HCT116 (cell line): ENCODE data around the gene FKBP1A. TPM values are rescaled to one million over a fixed set of nuclear protein-coding genes. Genes with fewer than 3 reads are reported as not detected.

Experiments used
- ATAC-seq: fragments of 200-7000 bp; cut with Tn5 transposase; 2 replicates; pipeline ENCODE4 v1.9.1; 2020; ENCODE audit warnings: mild to moderate bottlenecking, moderate library complexity
- BruUV-seq: library from RNA; stranded (reverse); fragments of 400-500 nt; replicated peaks from 2 replicates; lab custom pipeline; 2021; lab: Mats Ljungman, UMichigan
- CTCF ChIA-PET: fragments of 300-600 bp; sonication (Branson Sonifier 250); formaldehyde crosslinking; loops from one replicate; lab custom pipeline; 2021; ENCODE audit warnings: antibody characterized with exemption; lab: Charles Lee
- POLR2A ChIA-PET: fragments of 300-600, 350-600 bp; sonication (Branson Sonifier 250); formaldehyde crosslinking; loops from one replicate; lab custom pipeline; 2021; ENCODE audit warnings: antibody characterized with exemption; lab: Charles Lee
- RAD21 ChIA-PET, 2 experiments: fragments of 300-600 bp; sonication (Branson Sonifier 250); formaldehyde crosslinking; loops; one replicate each; lab custom pipeline; 2023; ENCODE audit warnings: low total read pairs in 2 of 2; ENCODE audit not compliant: uncharacterized antibody in 2 of 2, unreplicated experiment in 2 of 2, low non-redundant PET in 1 of 2; lab: Charles Lee
- DNase-seq: peaks from one replicate; pipeline ENCODE4 v3.0.0-alpha.2; 2010; ENCODE audit warnings: low read depth, low spot score
- H2AFZ ChIP-seq: fragments of 200-600 bp; shearing (Covaris generic), sonication (generic); 2 replicates; pipeline ENCODE4 v1.6.1; 2017; ENCODE audit warnings: low read depth, mixed run types, mixed read lengths, antibody characterized with exemption, low read length; ENCODE audit not compliant: poor library complexity, severe bottlenecking
- H3K27ac ChIP-seq: 2 replicates; pipeline ENCODE4 v1.5.1; 2012; ENCODE audit warnings: low read depth, low read length
- H3K27me3 ChIP-seq: fragments of 200-600 bp; sonication (generic); 2 replicates; pipeline ENCODE4 v1.6.1; 2016; ENCODE audit warnings: mixed run types, low read length, mixed read lengths; ENCODE audit not compliant: insufficient read depth
- H3K36me3 ChIP-seq, 2 experiments: fragments of 200-500 bp in 1 of 2; fragments of 200-600 bp in 1 of 2; sonication (Bioruptor generic) in 1 of 2; sonication (generic) in 1 of 2; 2 replicates each; pipeline versions ENCODE4 v1.5.1 to v1.6.1; 2014 to 2016; ENCODE audit warnings: low read length in 2 of 2, inconsistent platforms in 1 of 2, mixed read lengths in 1 of 2, mixed run types in 1 of 2; ENCODE audit not compliant: insufficient read depth in 2 of 2, control insufficient read depth in 1 of 2
- H3K4me1 ChIP-seq, 2 experiments: fragments of 200-600 bp in 1 of 2; sonication (generic) in 1 of 2; 2 replicates each; pipeline versions ENCODE4 v1.5.1 to v1.6.1; 2012 to 2017; ENCODE audit warnings: low read length in 2 of 2, inconsistent platforms in 1 of 2, mild to moderate bottlenecking in 1 of 2, mixed read lengths in 1 of 2, mixed run types in 1 of 2, moderate library complexity in 1 of 2; ENCODE audit not compliant: insufficient read depth in 2 of 2, control insufficient read depth in 1 of 2
- H3K4me2 ChIP-seq: fragments of 200-600 bp; sonication (generic); 2 replicates; pipeline ENCODE4 v1.6.1; 2017; ENCODE audit warnings: mixed run types, low read length, mixed read lengths
- H3K4me3 ChIP-seq, 2 experiments: fragments of 200-600 bp in 1 of 2; sonication (generic) in 1 of 2; replicated peaks in 1 of 2; 2 replicates each; pipeline ENCODE4 v1.5.1; 2011 to 2016; ENCODE audit warnings: low read length in 2 of 2, control low read depth in 1 of 2, low read depth in 1 of 2, mild to moderate bottlenecking in 1 of 2, mixed read lengths in 1 of 2, mixed run types in 1 of 2
- H3K79me2 ChIP-seq: fragments of 200-600 bp; sonication (generic); 2 replicates; pipeline ENCODE4 v1.6.1; 2017; ENCODE audit warnings: mild to moderate bottlenecking, mixed run types, low read length, moderate library complexity, mixed read lengths; ENCODE audit not compliant: insufficient read depth
- H3K9ac ChIP-seq: fragments of 200-600 bp; sonication (generic); 2 replicates; pipeline ENCODE4 v1.6.1; 2016; ENCODE audit warnings: low read length, mixed read lengths
- H3K9me2 ChIP-seq: fragments of 200-600 bp; sonication (generic), shearing (Covaris generic); 2 replicates; pipeline ENCODE4 v1.6.1; 2017; ENCODE audit warnings: mixed run types, mild to moderate bottlenecking, moderate library complexity; ENCODE audit not compliant: insufficient read depth
- H3K9me3 ChIP-seq, 2 experiments: fragments of 200-500 bp in 1 of 2; fragments of 200-600 bp in 1 of 2; sonication (Bioruptor generic) in 1 of 2; sonication (generic) in 1 of 2; 2 replicates each; pipeline ENCODE4 v1.6.1; 2014 to 2017; ENCODE audit warnings: low read length in 2 of 2, mixed read lengths in 2 of 2, inconsistent platforms in 1 of 2, low read depth in 1 of 2, mild to moderate bottlenecking in 1 of 2, mixed run types in 1 of 2, moderate library complexity in 1 of 2; ENCODE audit not compliant: control insufficient read depth in 1 of 2, insufficient read depth in 1 of 2
- H4K20me1 ChIP-seq: fragments of 200-600 bp; sonication (generic), shearing (Covaris generic); 2 replicates; pipeline ENCODE4 v1.6.1; 2017; ENCODE audit warnings: mixed run types, mild to moderate bottlenecking, moderate library complexity; ENCODE audit not compliant: insufficient read depth
- ATF3 ChIP-seq: IDR thresholded peaks from 2 replicates; pipeline ENCODE4 v1.6.1; 2012
- CBX3 ChIP-seq: IDR thresholded peaks from 2 replicates; pipeline ENCODE4 v1.6.1; 2012; ENCODE audit warnings: low read depth
- CTCF ChIP-seq, 3 experiments: fragments of 200-600 bp in 1 of 3; sonication (generic) in 1 of 3; IDR thresholded peaks in 2 of 3; conservative IDR thresholded peaks in 1 of 3; 2 replicates each; pipeline ENCODE4 v1.5.1; 2012 to 2017; ENCODE audit warnings: low read depth in 2 of 3, low read length in 2 of 3, antibody characterized with exemption in 1 of 3, borderline replicate concordance in 1 of 3, control low read depth in 1 of 3, mild to moderate bottlenecking in 1 of 3, mixed read lengths in 1 of 3, mixed run types in 1 of 3, moderate library complexity in 1 of 3; ENCODE audit not compliant: insufficient read depth in 1 of 3
- EGR1 ChIP-seq: IDR thresholded peaks from 2 replicates; pipeline ENCODE4 v1.6.1; 2012; ENCODE audit warnings: low read depth
- ELF1 ChIP-seq: IDR thresholded peaks from 2 replicates; pipeline ENCODE4 v1.6.1; 2012; ENCODE audit warnings: low read depth, borderline replicate concordance
- EZH2 ChIP-seq: fragments of 200-600 bp; sonication (generic); IDR thresholded peaks from 2 replicates; pipeline ENCODE4 v1.6.1; 2017; ENCODE audit warnings: antibody characterized with exemption, mixed run types
- EZH2phosphoT487 ChIP-seq: fragments of 200-600 bp; IDR thresholded peaks from 2 replicates; pipeline ENCODE4 v1.6.1; 2018; ENCODE audit warnings: antibody characterized with exemption, borderline replicate concordance
- FOSL1 ChIP-seq: IDR thresholded peaks from 2 replicates; pipeline ENCODE4 v1.6.1; 2012; ENCODE audit warnings: low read depth
- JUND ChIP-seq: IDR thresholded peaks from 2 replicates; pipeline ENCODE4 v1.6.1; 2012
- MAX ChIP-seq: IDR thresholded peaks from 2 replicates; pipeline ENCODE4 v1.6.1; 2012
- POLR2A ChIP-seq: IDR thresholded peaks from 2 replicates; pipeline ENCODE4 v1.7.0; 2011; ENCODE audit warnings: borderline replicate concordance; ENCODE audit not compliant: insufficient read depth, insufficient read length; ENCODE audit errors: extremely low read depth
- POLR2AphosphoS5 ChIP-seq: IDR thresholded peaks from 2 replicates; pipeline ENCODE4 v1.6.1; 2011; ENCODE audit warnings: mild to moderate bottlenecking, low read depth, low read length, moderate library complexity
- RAD21 ChIP-seq: IDR thresholded peaks from 2 replicates; pipeline ENCODE4 v1.6.1; 2012; ENCODE audit warnings: low read depth, mild to moderate bottlenecking
- SP1 ChIP-seq: IDR thresholded peaks from 2 replicates; pipeline ENCODE4 v1.6.1; 2012; ENCODE audit warnings: low read depth
- YY1 ChIP-seq: IDR thresholded peaks from 2 replicates; pipeline ENCODE4 v1.6.1; 2011; ENCODE audit warnings: low read length, low read depth, moderate library complexity, mild to moderate bottlenecking; ENCODE audit not compliant: insufficient replicate concordance; ENCODE audit errors: extremely low read depth
- ZFX ChIP-seq: fragments of 450-650 bp; IDR thresholded peaks from 2 replicates; pipeline ENCODE4 v1.6.1; 2017
- ZNF274 ChIP-seq: fragments of 200-500 bp; sonication (Bioruptor generic); IDR thresholded peaks from 2 replicates; pipeline ENCODE4 v1.6.1; 2014; ENCODE audit warnings: mild to moderate bottlenecking, low read depth, low read length, inconsistent platforms
- intact Hi-C: fragments of 100-400 bp; cut with micrococcal nuclease; formaldehyde crosslinking; loops from 2 replicates; pipeline ENCODE4 v1.10.0; 2022
- total RNA-seq: library from RNA; stranded (reverse); gene quantifications from one replicate; pipeline ENCODE4 v1.2.1, GENCODE V29; 2021; ENCODE audit not compliant: unreplicated experiment

The FKBP1A gene
- total RNA-seq, 1 experiment from 2014 or later: 259 TPM

- Histone ChIP-seq H3K4me3 (no peak overlapping the region), H3K9me2 (no peaks in the 10 kb centered on the region), H3K27me3 (no peaks in the 10 kb centered on the region), H2AFZ (no peak overlapping the region), H3K27ac (no peak overlapping the region), H3K79me2 (no peaks in the 10 kb centered on the region), H3K4me2 (no peak overlapping the region), H3K9ac (no peak overlapping the region), H3K9me3 (peaks cover 0 to 8% of the 10 kb centered on the region in 2 experiments; a peak in 1 of 4 replicates), H3K4me1 (peaks cover 5 to 21% of the 10 kb centered on the region in 2 experiments), H3K36me3 (no peaks in the 10 kb centered on the region), H4K20me1 (no peaks in the 10 kb centered on the region)
- DNase-seq (no peak), ATAC-seq (no peak)
- ChIA-PET RAD21 (no interaction called here), CTCF (no interaction called here)
- intact Hi-C loops: no loop called here
- no TSS peak for BruUV-seq
- TF ChIP-seq ZNF274 (no peak), ATF3 (no peak), MAX (no peak), CTCF (IDR thresholded peaks at IDR 0.05 in 2 of 3, conservative IDR thresholded peaks at IDR 0.05 in 1 of 3; ENCODE audit: borderline replicate concordance in 1 of 3, insufficient read depth in 1 of 3, low read depth in 2 of 3, low read length in 2 of 3) (no peak), EGR1 (no peak)
- TF ChIP-seq, all 23 proteins: peak for 0
- POLR2A ChIA-PET: interaction anchor here (1.2 kb wide), 1 partner anchor 30 kb away, joined by 3 read pairs; the partner anchor contains the start of gene FKBP1A
Observed at GRCh38 chr20:1422753-1423152, 29.9 kb upstream of the FKBP1A start.

GRCh38 chr20:1420066-1420465 is 27.2 kb upstream of the FKBP1A start:
- Histone ChIP-seq H3K4me2 (no peak overlapping the region), H3K36me3 (no peaks in the 10 kb centered on the region), H3K4me1 (peaks cover 30 to 44% of the 10 kb centered on the region in 2 experiments), H2AFZ (no peak overlapping the region), H3K4me3 (no peak overlapping the region), H3K9me3 (peaks cover 0 to 8% of the 10 kb centered on the region in 2 experiments; a peak in 1 of 4 replicates), H3K9me2 (no peaks in the 10 kb centered on the region), H3K9ac (no peak overlapping the region), H4K20me1 (no peaks in the 10 kb centered on the region), H3K27me3 (no peaks in the 10 kb centered on the region), H3K27ac (no peak overlapping the region), H3K79me2 (no peaks in the 10 kb centered on the region)
- no TSS peak for BruUV-seq
- intact Hi-C loops: no loop called here
- RAD21 ChIA-PET: no interaction called here
- POLR2A ChIA-PET: no interaction called here
- CTCF ChIA-PET: no interaction called here
- ATAC-seq: no peak
- no peak for DNase-seq
- TF ChIP-seq ZNF274 (no peak), CBX3 (no peak), ELF1 (no peak), FOSL1 (no peak), MAX (no peak), RAD21 (no peak), POLR2A (no peak), CTCF (IDR thresholded peaks at IDR 0.05 in 2 of 3, conservative IDR thresholded peaks at IDR 0.05 in 1 of 3; ENCODE audit: borderline replicate concordance in 1 of 3, insufficient read depth in 1 of 3, low read depth in 2 of 3, low read length in 2 of 3) (no peak), ZFX (no peak), SP1 (no peak), EZH2 (no peak), JUND (no peak), POLR2AphosphoS5 (no peak), YY1 (no peak), EZH2phosphoT487 (no peak)
